ENCODE data around the gene RRM1. TPM values are rescaled to one million over a fixed set of nuclear protein-coding genes. Genes with fewer than 3 reads are reported as not detected.

RRM1 gene
- total and polyA plus RNA-seq, 2 of the 13 experiments (the other 11 are each of a cell fraction or from before 2014, with no cell fraction given), result 17.3 to 108 TPM

DNA sequence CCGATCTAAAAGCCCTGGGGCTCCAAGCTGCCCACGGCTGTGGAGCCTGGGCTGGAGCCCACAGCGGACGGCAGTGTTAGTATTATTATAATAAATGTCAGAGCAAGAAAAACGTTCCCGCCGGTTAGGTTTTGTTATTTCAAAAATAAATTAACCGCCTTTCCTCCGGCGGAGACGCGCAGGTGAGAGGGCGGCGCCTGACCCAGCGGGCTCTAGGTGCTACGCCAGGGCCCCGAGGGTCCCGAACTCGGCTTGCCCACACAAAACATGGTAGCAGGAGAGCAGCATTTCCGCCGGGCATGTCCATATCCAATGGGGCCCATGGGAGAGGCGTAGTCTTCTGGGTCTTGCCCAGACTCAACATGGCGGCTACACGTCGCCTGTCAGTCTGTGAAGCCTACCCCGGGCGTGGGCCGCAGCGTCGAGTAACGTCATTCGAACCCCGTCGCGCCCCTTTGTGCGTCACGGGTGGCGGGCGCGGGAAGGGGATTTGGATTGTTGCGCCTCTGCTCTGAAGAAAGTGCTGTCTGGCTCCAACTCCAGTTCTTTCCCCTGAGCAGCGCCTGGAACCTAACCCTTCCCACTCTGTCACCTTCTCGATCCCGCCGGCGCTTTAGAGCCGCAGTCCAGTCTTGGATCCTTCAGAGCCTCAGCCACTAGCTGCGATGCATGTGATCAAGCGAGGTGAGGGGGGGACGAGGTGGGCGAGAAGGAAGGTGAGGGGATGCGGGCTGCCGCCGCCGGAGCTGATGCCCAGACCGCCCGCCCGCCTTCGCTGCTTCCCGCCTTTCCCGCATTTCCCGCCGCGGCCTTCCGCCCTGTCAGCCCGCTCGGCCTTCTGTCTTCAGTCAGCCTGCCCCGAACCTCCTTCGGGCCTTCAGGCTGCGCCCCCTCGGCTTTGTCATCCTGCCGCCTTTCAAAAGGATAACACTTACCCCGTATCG is at the start of gene RRM1 (continued):
- TF ChIP-seq, protein P1, sequence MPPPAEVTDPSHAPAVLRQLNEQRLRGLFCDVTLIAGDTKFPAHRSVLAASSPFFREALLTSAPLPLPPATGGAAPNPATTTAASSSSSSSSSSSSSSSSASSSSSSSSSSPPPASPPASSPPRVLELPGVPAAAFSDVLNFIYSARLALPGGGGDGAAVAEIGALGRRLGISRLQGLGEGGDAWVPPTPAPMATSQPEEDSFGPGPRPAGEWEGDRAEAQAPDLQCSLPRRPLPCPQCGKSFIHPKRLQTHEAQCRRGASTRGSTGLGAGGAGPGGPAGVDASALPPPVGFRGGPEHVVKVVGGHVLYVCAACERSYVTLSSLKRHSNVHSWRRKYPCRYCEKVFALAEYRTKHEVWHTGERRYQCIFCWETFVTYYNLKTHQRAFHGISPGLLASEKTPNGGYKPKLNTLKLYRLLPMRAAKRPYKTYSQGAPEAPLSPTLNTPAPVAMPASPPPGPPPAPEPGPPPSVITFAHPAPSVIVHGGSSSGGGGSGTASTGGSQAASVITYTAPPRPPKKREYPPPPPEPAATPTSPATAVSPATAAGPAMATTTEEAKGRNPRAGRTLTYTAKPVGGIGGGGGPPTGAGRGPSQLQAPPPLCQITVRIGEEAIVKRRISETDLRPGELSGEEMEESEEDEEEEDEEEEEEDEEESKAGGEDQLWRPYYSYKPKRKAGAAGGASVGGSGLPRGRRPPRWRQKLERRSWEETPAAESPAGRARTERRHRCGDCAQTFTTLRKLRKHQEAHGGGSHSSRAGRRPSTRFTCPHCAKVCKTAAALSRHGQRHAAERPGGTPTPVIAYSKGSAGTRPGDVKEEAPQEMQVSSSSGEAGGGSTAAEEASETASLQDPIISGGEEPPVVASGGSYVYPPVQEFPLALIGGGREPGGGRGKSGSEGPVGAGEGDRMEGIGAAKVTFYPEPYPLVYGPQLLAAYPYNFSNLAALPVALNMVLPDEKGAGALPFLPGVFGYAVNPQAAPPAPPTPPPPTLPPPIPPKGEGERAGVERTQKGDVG (CRISPR knock-in tag; IDR thresholded peaks at IDR 0.05; ENCODE audit: borderline replicate concordance), result 0 out of 2 replicates have a peak, but pooled peaks have one; percentile 38
- no peak for TF ChIP-seq U2AF2 (IDR thresholded peaks at IDR 0.05; ENCODE audit: low read depth, low read length)
- TF ChIP-seq IKZF5 (CRISPR knock-in tag; IDR thresholded peaks at IDR 0.05), result peak; percentile 86
- peak; percentile 44; the same call in 1 of the 2 replicates for TF ChIP-seq ZBTB42 (CRISPR knock-in tag; IDR thresholded peaks at IDR 0.05)
- TF ChIP-seq ZNF772 (CRISPR knock-in tag; IDR thresholded peaks at IDR 0.05), result peak; percentile 64
- TF ChIP-seq, protein P2, sequence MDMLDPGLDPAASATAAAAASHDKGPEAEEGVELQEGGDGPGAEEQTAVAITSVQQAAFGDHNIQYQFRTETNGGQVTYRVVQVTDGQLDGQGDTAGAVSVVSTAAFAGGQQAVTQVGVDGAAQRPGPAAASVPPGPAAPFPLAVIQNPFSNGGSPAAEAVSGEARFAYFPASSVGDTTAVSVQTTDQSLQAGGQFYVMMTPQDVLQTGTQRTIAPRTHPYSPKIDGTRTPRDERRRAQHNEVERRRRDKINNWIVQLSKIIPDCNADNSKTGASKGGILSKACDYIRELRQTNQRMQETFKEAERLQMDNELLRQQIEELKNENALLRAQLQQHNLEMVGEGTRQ (IDR thresholded peaks at IDR 0.05; ENCODE audit: low read depth, low read length), result no peak
- TF ChIP-seq, protein P2 (CRISPR knock-in tag; IDR thresholded peaks at IDR 0.05; ENCODE audit: borderline replicate concordance), result no peak
- TF ChIP-seq ZNF326 (CRISPR knock-in tag; IDR thresholded peaks at IDR 0.05; ENCODE audit: borderline replicate concordance), result 0 out of 2 replicates have a peak, but pooled peaks have one; percentile 35
- TF ChIP-seq ZNF12 (CRISPR knock-in tag; IDR thresholded peaks at IDR 0.05), result no peak
- peak; percentile 43; the same call in 1 of the 2 replicates for TF ChIP-seq ZNF616 (CRISPR knock-in tag; IDR thresholded peaks at IDR 0.05; ENCODE audit: low read depth)
- peak; percentile 88 for TF ChIP-seq ZNF792 (CRISPR knock-in tag; IDR thresholded peaks at IDR 0.05)
- TF ChIP-seq CBFB (CRISPR knock-in tag; IDR thresholded peaks at IDR 0.05), result peak; percentile 90
- no peak; the same call in 1 of the 2 replicates for TF ChIP-seq ZNF776 (CRISPR knock-in tag; IDR thresholded peaks at IDR 0.05)
- TF ChIP-seq PAWR (CRISPR knock-in tag; IDR thresholded peaks at IDR 0.05; ENCODE audit: borderline replicate concordance), result no peak
- TF ChIP-seq XBP1 (CRISPR knock-in tag; IDR thresholded peaks at IDR 0.05), result no peak
- peak; percentile 62; the same call in 1 of the 2 replicates for TF ChIP-seq RXRB (CRISPR knock-in tag; IDR thresholded peaks at IDR 0.05; ENCODE audit: borderline replicate concordance)
- TF ChIP-seq ZNF333 (CRISPR knock-in tag; IDR thresholded peaks at IDR 0.05; ENCODE audit: borderline replicate concordance), result 0 out of 2 replicates have a peak, but pooled peaks have one; percentile 27
- TF ChIP-seq THAP7 (CRISPR knock-in tag; IDR thresholded peaks at IDR 0.05), result peak; percentile 92
- TF ChIP-seq ZNF510 (CRISPR knock-in tag; IDR thresholded peaks at IDR 0.05; ENCODE audit: low read depth), result no peak
- TF ChIP-seq MEIS2 (CRISPR knock-in tag; IDR thresholded peaks at IDR 0.05), result peak; percentile 86
- TF ChIP-seq, protein P3, sequence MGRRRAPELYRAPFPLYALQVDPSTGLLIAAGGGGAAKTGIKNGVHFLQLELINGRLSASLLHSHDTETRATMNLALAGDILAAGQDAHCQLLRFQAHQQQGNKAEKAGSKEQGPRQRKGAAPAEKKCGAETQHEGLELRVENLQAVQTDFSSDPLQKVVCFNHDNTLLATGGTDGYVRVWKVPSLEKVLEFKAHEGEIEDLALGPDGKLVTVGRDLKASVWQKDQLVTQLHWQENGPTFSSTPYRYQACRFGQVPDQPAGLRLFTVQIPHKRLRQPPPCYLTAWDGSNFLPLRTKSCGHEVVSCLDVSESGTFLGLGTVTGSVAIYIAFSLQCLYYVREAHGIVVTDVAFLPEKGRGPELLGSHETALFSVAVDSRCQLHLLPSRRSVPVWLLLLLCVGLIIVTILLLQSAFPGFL (CRISPR knock-in tag; IDR thresholded peaks at IDR 0.05), result no peak

Measured in HepG2 (cell line).